GM21576 (cell line): ENCODE data around the gene SPATA12.
"Not testable (repeated sequence)": the region's sequence is repeated elsewhere in the genome, so short reads cannot be mapped to it uniquely, and the experiment has no call there.

Experiments
- ATAC-seq: cut with Tn5 transposase; IDR thresholded peaks from one replicate; pipeline ENCODE4 v1.9.1; 2021; ENCODE audit warnings: mild to moderate bottlenecking, moderate library complexity; ENCODE audit not compliant: unreplicated experiment

The SPATA12 gene

GRCh38 chr3:57081173-57081572 lies 20.7 kb downstream of the SPATA12 start:
- no peak for ATAC-seq

GRCh38 chr3:57082481-57082880 lies 22.0 kb downstream of the SPATA12 start:
- no peak for ATAC-seq

GRCh38 chr3:57083266-57083995 lies 23.0 kb downstream of the SPATA12 start:
- ATAC-seq: not testable (repeated sequence)

- no peak for ATAC-seq
Observed at GRCh38 chr3:57085211-57085610, 24.7 kb downstream of the SPATA12 start.

- no peak for ATAC-seq
Observed at GRCh38 chr3:57086201-57086600, 25.7 kb downstream of the SPATA12 start.

- ATAC-seq: no peak
Observed at GRCh38 chr3:57087361-57088092, 27.1 kb downstream of the SPATA12 start.

- ATAC-seq: no peak
Observed at GRCh38 chr3:57088503-57088902, 28.0 kb downstream of the SPATA12 start.

GRCh38 chr3:57089043-57089442 lies 28.6 kb downstream of the SPATA12 start:
- ATAC-seq: no peak

- no peak for ATAC-seq
Observed at GRCh38 chr3:57091521-57092273, 31.2 kb downstream of the SPATA12 start.

GRCh38 chr3:57093489-57093888 lies 33.0 kb downstream of the SPATA12 start:
- ATAC-seq: no peak

- ATAC-seq: no peak
Observed at GRCh38 chr3:57093971-57094535, 33.6 kb downstream of the SPATA12 start.

- no peak for ATAC-seq
Observed at GRCh38 chr3:57094575-57094974, 34.1 kb downstream of the SPATA12 start.

GRCh38 chr3:57095363-57095762 lies 34.9 kb downstream of the SPATA12 start:
- ATAC-seq: no peak

GRCh38 chr3:57097536-57097935 lies 37.1 kb downstream of the SPATA12 start:
- no peak for ATAC-seq

GRCh38 chr3:57098418-57099310 lies 38.2 kb downstream of the SPATA12 start:
- ATAC-seq: no peak

- ATAC-seq: no peak
Observed at GRCh38 chr3:57100046-57100695, 39.7 kb downstream of the SPATA12 start.

- ATAC-seq: no peak
Observed at GRCh38 chr3:57105585-57105984, 45.1 kb downstream of the SPATA12 start.

GRCh38 chr3:57108684-57109083 lies 48.2 kb downstream of the SPATA12 start:
- ATAC-seq: no peak

GRCh38 chr3:57109437-57110199 lies 49.2 kb downstream of the SPATA12 start:
- ATAC-seq: no peak
